HEK293 (cell line): Measurements from ENCODE around the gene PDGFA.

Source experiments
- CTCF ChIA-PET: fragments of 350-600 bp; formaldehyde crosslinking; extraction: SDS; loops from one replicate; lab custom pipeline; 2021; ENCODE audit warnings: antibody characterized with exemption; lab: Yijun Ruan, JAX
- POLR2A ChIA-PET: fragments of 300-600 bp; formaldehyde crosslinking; extraction: SDS; loops from one replicate; lab custom pipeline; 2020; ENCODE audit warnings: antibody characterized with exemption, inconsistent platforms; lab: Yijun Ruan, JAX
- H3K27ac ChIP-seq: fragments of 200-500 bp; sonication (Bioruptor generic); 2 replicates; pipeline ENCODE4 v1.5.1; 2014; ENCODE audit warnings: low read depth, low read length, control low read depth, inconsistent platforms; ENCODE audit errors: extremely low read depth
- H3K36me3 ChIP-seq, 2 experiments: fragments of 200-500 bp in 1 of 2; sonication (Bioruptor generic) in 1 of 2; 1 replicate in 1 of 2; 2 replicates in 1 of 2; pipeline ENCODE4 v1.5.1; 2014 to 2017; ENCODE audit warnings: inconsistent platforms in 2 of 2, low read length in 2 of 2; ENCODE audit not compliant: control insufficient read depth in 2 of 2, insufficient read depth in 1 of 2
- H3K4me1 ChIP-seq: fragments of 200-500 bp; sonication (Bioruptor generic); 2 replicates; pipeline ENCODE4 v1.5.1; 2014; ENCODE audit warnings: mild to moderate bottlenecking, low read length, inconsistent platforms; ENCODE audit not compliant: control insufficient read depth, insufficient read depth
- H3K4me3 ChIP-seq: 2 replicates; pipeline ENCODE4 v1.5.1; 2011; ENCODE audit warnings: low read depth, mild to moderate bottlenecking, control low read depth, low read length, moderate library complexity
- H3K9me3 ChIP-seq: fragments of 200-500 bp; sonication (Bioruptor generic); 2 replicates; pipeline ENCODE4 v1.5.1; 2014; ENCODE audit warnings: low read depth, low read length, inconsistent platforms; ENCODE audit not compliant: control insufficient read depth, insufficient read depth
- PRDM6 ChIP-seq: fragments of 450-650 bp; formaldehyde crosslinking; IDR thresholded peaks from 2 replicates; pipeline ENCODE4 v1.5.1; 2017; ENCODE audit warnings: missing biosample characterization, missing genetic modification characterization
- ZBTB17 ChIP-seq: fragments of 450-650 bp; formaldehyde crosslinking; IDR thresholded peaks from 2 replicates; pipeline ENCODE4 v1.5.1; 2016; ENCODE audit warnings: missing biosample characterization, missing genetic modification characterization
- ZBTB8A ChIP-seq: fragments of 450-650 bp; formaldehyde crosslinking; IDR thresholded peaks from 2 replicates; pipeline ENCODE4 v1.5.1; 2016; ENCODE audit warnings: missing biosample characterization, missing genetic modification characterization
- ZFP3 ChIP-seq: fragments of 450-650 bp; formaldehyde crosslinking; IDR thresholded peaks from 2 replicates; pipeline ENCODE4 v1.5.1; 2016; ENCODE audit warnings: low read depth, missing biosample characterization, missing genetic modification characterization
- ZNF155 ChIP-seq: fragments of 450-650 bp; formaldehyde crosslinking; IDR thresholded peaks from 2 replicates; pipeline ENCODE4 v1.5.1; 2016; ENCODE audit warnings: missing biosample characterization, missing genetic modification characterization
- ZNF221 ChIP-seq: fragments of 450-650 bp; formaldehyde crosslinking; IDR thresholded peaks from 2 replicates; pipeline ENCODE4 v1.5.1; 2017; ENCODE audit warnings: missing biosample characterization, missing genetic modification characterization, borderline replicate concordance
- ZNF48 ChIP-seq: fragments of 450-650 bp; formaldehyde crosslinking; IDR thresholded peaks from 2 replicates; pipeline ENCODE4 v1.5.1; 2016; ENCODE audit warnings: missing biosample characterization, missing genetic modification characterization
- ZNF555 ChIP-seq: fragments of 450-650 bp; formaldehyde crosslinking; conservative IDR thresholded peaks from 2 replicates; pipeline ENCODE4 v1.5.1; 2017; ENCODE audit warnings: missing biosample characterization, mild to moderate bottlenecking, missing genetic modification characterization, inconsistent platforms
- ZNF580 ChIP-seq: fragments of 450-650 bp; formaldehyde crosslinking; IDR thresholded peaks from 2 replicates; pipeline ENCODE4 v1.5.1; 2016; ENCODE audit warnings: missing biosample characterization, missing genetic modification characterization
- ZNF704 ChIP-seq: fragments of 450-650 bp; formaldehyde crosslinking; IDR thresholded peaks from 2 replicates; pipeline ENCODE4 v1.5.1; 2016; ENCODE audit warnings: missing biosample characterization, missing genetic modification characterization
- ZNF776 ChIP-seq: fragments of 450-650 bp; formaldehyde crosslinking; IDR thresholded peaks from 2 replicates; pipeline ENCODE4 v1.5.0; 2017; ENCODE audit warnings: missing biosample characterization, missing genetic modification characterization, borderline replicate concordance
- ZNF777 ChIP-seq: fragments of 450-650 bp; formaldehyde crosslinking; IDR thresholded peaks from 2 replicates; pipeline ENCODE4 v1.5.1; 2017; ENCODE audit warnings: missing biosample characterization, missing genetic modification characterization, borderline replicate concordance
- ZNF792 ChIP-seq: fragments of 450-650 bp; formaldehyde crosslinking; IDR thresholded peaks from 2 replicates; pipeline ENCODE4 v1.5.1; 2016; ENCODE audit warnings: missing biosample characterization, missing genetic modification characterization
- ZNF830 ChIP-seq: fragments of 450-650 bp; IDR thresholded peaks from 2 replicates; pipeline ENCODE4 v1.5.0; 2018; ENCODE audit warnings: missing biosample characterization, missing genetic modification characterization, low read depth, mild to moderate bottlenecking, moderate library complexity
- ZNF837 ChIP-seq: fragments of 450-650 bp; formaldehyde crosslinking; IDR thresholded peaks from 2 replicates; pipeline ENCODE4 v1.5.1; 2016; ENCODE audit warnings: missing biosample characterization, missing genetic modification characterization
- ZSCAN16 ChIP-seq: fragments of 450-650 bp; formaldehyde crosslinking; IDR thresholded peaks from 2 replicates; pipeline ENCODE4 v1.5.1; 2016; ENCODE audit warnings: missing biosample characterization, missing genetic modification characterization
- ZSCAN4 ChIP-seq: fragments of 450-650 bp; formaldehyde crosslinking; IDR thresholded peaks from 2 replicates; pipeline ENCODE4 v1.5.1; 2017; ENCODE audit warnings: missing biosample characterization, missing genetic modification characterization
- TF ChIP-seq, protein P1 (sequence below): fragments of 450-650 bp; formaldehyde crosslinking; IDR thresholded peaks from 2 replicates; pipeline ENCODE4 v1.5.1; 2016; ENCODE audit warnings: missing biosample characterization, missing genetic modification characterization
- TF ChIP-seq, protein P2 (sequence below): fragments of 450-650 bp; formaldehyde crosslinking; IDR thresholded peaks from 2 replicates; pipeline ENCODE4 v1.5.1; 2016; ENCODE audit warnings: missing biosample characterization, missing genetic modification characterization, low read depth
- TF ChIP-seq, protein P3 (sequence below): fragments of 450-650 bp; formaldehyde crosslinking; optimal IDR thresholded peaks from 2 replicates; pipeline ENCODE3; 2016; ENCODE audit warnings: missing biosample characterization, mild to moderate bottlenecking, missing genetic modification characterization

PDGFA gene

DNA sequence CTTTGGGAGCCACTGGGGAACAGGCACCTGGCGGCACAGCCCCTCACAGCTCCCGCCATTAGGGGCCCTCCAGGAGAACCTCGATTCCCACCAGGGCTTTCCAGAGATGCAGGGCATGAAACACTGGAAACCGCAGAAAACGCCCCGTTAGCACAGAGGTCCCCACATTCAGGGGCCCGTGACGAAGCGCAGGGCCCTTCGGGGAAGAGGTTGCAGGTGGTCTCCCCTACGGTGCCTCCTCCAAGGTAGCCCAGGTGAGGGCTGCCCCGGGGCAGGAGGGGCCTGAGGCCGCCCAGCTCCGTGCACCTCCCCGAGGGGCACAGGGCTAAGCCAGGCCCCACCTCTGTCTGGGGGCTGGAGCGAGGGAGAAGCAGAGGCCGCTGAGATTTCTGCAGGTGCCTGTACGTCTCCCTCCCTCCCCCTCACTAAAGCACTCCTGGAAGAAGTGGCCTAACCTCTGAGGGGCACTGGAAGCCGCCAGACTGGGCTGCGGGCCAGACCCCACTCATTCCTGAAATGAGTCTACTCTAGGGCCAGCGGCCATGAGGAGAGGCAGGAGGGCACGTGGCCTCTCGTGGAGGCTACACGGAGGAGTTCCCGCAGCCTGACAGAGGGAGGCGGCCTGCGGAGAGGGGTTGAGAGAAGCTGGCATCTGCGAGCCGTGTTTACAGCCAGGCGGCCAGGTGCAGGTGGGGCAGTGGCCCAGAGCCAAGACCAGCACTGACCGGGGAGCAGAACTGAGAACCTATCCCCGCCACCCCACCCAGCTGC, 6.9 kb downstream of the PDGFA start:
- Histone ChIP-seq H3K9me3 (no peaks in the 10 kb centered on the region), H3K36me3 (peaks cover 4 to 14% of the 10 kb centered on the region in 2 experiments; a peak in 2 of 3 replicates), H3K27ac (no peak overlapping the region), H3K4me1 (no peaks in the 10 kb centered on the region), H3K4me3 (no peak overlapping the region)
- ChIA-PET CTCF (interaction anchor here (1.0 kb wide), 1 partner anchor 191 kb away, joined by 3 read pairs; no protein-coding TSS in a partner anchor), POLR2A (no interaction called here)
- TF ChIP-seq ZBTB17 (tag by site-specific recombination) (no peak), ZBTB8A (tag by site-specific recombination) (peak; percentile 26; the same call in 1 of the 2 replicates)

DNA sequence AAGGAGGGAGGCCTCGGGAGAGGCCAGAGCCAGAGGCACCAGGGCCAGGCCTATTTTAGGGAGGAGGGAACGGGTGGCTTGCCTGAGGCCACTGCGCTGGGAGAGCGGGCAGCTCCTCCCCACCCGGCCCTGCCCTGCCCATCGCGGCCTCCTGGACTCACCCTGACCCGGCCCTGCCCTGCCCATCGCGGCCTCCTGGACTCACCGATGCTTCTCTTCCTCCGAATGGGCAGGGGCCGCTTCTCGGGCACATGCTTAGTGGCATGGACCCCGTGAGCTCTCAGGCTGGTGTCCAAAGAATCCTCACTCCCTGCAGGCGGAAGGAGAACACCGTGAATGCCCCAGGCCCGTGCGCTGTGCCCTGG, 7.5 kb downstream of the PDGFA start:
- Histone ChIP-seq H3K4me1 (no peaks in the 10 kb centered on the region), H3K27ac (no peak overlapping the region), H3K4me3 (no peak overlapping the region), H3K9me3 (no peaks in the 10 kb centered on the region), H3K36me3 (peaks cover 4 to 14% of the 10 kb centered on the region in 2 experiments; a peak in 2 of 3 replicates)
- CTCF ChIA-PET: no interaction called here
- no peak for TF ChIP-seq ZNF830 (tag by site-specific recombination)
- TF ChIP-seq ZNF776: no peak
- no peak for TF ChIP-seq ZNF48 (tag by site-specific recombination)
- TF ChIP-seq ZSCAN4 (tag by site-specific recombination): no peak
- TF ChIP-seq ZNF580 (tag by site-specific recombination): no peak
- no peak for TF ChIP-seq ZNF704 (tag by site-specific recombination)
- TF ChIP-seq ZSCAN16 (tag by site-specific recombination): no peak
- no peak for TF ChIP-seq ZNF777
- no peak for TF ChIP-seq PRDM6 (tag by site-specific recombination)
- TF ChIP-seq, protein P1, sequence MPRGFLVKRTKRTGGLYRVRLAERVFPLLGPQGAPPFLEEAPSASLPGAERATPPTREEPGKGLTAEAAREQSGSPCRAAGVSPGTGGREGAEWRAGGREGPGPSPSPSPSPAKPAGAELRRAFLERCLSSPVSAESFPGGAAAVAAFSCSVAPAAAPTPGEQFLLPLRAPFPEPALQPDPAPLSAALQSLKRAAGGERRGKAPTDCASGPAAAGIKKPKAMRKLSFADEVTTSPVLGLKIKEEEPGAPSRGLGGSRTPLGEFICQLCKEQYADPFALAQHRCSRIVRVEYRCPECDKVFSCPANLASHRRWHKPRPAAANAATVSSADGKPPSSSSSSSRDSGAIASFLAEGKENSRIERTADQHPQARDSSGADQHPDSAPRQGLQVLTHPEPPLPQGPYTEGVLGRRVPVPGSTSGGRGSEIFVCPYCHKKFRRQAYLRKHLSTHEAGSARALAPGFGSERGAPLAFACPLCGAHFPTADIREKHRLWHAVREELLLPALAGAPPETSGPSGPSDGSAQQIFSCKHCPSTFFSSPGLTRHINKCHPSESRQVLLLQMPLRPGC (tag by site-specific recombination): no peak
- no peak for TF ChIP-seq ZNF221
- no peak for TF ChIP-seq ZFP3 (tag by site-specific recombination)
- TF ChIP-seq, protein P2, sequence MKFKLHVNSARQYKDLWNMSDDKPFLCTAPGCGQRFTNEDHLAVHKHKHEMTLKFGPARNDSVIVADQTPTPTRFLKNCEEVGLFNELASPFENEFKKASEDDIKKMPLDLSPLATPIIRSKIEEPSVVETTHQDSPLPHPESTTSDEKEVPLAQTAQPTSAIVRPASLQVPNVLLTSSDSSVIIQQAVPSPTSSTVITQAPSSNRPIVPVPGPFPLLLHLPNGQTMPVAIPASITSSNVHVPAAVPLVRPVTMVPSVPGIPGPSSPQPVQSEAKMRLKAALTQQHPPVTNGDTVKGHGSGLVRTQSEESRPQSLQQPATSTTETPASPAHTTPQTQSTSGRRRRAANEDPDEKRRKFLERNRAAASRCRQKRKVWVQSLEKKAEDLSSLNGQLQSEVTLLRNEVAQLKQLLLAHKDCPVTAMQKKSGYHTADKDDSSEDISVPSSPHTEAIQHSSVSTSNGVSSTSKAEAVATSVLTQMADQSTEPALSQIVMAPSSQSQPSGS (tag by site-specific recombination): no peak
- TF ChIP-seq ZNF155: no peak
- TF ChIP-seq ZNF837: no peak
- TF ChIP-seq, protein P3, sequence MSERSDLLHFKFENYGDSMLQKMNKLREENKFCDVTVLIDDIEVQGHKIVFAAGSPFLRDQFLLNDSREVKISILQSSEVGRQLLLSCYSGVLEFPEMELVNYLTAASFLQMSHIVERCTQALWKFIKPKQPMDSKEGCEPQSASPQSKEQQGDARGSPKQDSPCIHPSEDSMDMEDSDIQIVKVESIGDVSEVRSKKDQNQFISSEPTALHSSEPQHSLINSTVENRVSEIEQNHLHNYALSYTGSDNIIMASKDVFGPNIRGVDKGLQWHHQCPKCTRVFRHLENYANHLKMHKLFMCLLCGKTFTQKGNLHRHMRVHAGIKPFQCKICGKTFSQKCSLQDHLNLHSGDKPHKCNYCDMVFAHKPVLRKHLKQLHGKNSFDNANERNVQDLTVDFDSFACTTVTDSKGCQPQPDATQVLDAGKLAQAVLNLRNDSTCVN (tag by site-specific recombination): no peak
- TF ChIP-seq ZNF792 (tag by site-specific recombination): no peak
- TF ChIP-seq ZNF555 (tag by site-specific recombination): no peak
- POLR2A ChIA-PET: no interaction called here
